GM12864 (cell line): ENCODE data around the gene ERVMER34-1.
A peak's percentile ranks its signal among the peaks of the same experiment; 100 is the strongest.

ENCODE experiments used
- DNase-seq: peaks from one replicate; pipeline ENCODE4 v3.0.0-alpha.2; 2011; ENCODE audit warnings: low read depth
- H3K4me3 ChIP-seq: 2 replicates; pipeline ENCODE4 v1.5.1; 2011; ENCODE audit warnings: mild to moderate bottlenecking, low read depth, low read length, control low read depth
- CTCF ChIP-seq: IDR thresholded peaks from 2 replicates; pipeline ENCODE4 v1.5.1; 2011; ENCODE audit warnings: low read depth, mild to moderate bottlenecking, moderate library complexity, low read length, control low read depth, inconsistent platforms; ENCODE audit errors: missing control alignments

The ERVMER34-1 gene

GRCh38 chr4:52714597-52715254, 36.5 kb downstream of the ERVMER34-1 start:
- no peak for TF ChIP-seq CTCF
- DNase-seq: no peak
- peak overlapping the region; percentile 70 for H3K4me3 ChIP-seq

DNA sequence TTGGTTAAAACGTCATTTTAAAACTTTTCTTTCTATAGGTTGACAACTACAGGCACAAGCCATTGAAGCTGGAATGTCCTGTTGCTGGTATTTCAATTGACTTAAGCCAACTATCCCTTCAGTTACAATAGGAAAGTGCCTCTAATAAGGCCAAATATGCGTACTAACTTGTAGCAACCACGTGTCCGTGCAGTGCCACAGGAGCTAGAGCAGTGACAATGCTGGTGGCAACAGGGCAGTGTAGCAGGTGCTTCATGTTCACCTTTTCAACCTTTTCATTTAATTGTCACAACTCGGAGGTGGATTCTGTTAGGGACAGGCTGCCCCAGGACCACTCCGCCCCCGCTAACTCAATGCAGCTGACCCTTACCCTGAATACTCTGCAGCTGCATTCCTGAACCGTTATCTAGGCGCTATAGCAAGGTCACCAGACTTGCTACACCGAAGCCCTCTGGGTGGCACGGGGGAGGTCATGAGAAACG, 37.7 kb downstream of the ERVMER34-1 start:
- DNase-seq: no peak
- TF ChIP-seq CTCF: no peak
- H3K4me3 ChIP-seq: peak overlapping the region; percentile 70

DNA sequence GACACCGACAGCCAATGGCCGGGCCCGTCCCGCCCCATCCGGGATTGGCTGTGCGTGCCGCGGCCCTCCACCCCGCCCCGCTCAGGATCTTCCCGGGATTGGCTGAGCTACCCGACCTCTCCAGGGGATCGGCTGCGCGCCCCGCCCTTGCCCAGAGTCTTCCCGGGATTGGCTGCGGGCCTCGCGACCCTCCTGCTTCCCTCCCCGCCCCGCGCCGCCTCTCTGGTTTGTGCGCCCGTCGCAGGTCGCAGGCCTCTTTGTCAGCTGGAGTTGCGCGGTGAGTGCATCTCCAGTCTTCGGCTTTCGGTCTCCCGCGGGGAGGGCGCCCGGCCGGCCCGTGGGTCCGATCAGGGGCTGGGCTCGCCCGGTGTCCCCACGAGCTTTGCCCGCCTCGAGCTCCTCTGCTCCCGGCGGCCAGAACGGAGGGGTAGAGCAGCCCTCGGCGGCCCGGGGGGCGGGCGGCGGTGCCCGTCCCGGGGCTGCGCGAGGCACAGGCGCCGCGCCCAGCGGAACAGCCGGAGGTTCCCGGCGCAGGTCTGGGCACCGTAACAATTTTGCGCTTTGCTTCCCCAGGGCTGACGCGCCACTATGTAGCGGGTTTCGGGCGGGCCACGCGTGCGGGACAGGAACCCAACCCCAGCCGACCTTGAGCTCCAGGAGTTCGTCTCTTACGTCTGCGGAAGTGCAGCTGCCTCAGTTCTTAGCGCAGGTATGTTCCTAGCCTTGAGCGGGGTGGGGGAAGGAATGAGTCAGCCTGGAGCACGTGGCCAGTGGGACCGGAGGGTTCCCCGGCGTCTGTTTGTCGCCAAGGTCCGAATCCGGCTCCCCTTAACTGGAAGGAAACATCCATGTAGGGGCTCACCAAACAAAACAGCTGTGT, 38.7 kb downstream of the ERVMER34-1 start:
- peak; percentile 89 for DNase-seq
- TF ChIP-seq CTCF: no peak

DNA sequence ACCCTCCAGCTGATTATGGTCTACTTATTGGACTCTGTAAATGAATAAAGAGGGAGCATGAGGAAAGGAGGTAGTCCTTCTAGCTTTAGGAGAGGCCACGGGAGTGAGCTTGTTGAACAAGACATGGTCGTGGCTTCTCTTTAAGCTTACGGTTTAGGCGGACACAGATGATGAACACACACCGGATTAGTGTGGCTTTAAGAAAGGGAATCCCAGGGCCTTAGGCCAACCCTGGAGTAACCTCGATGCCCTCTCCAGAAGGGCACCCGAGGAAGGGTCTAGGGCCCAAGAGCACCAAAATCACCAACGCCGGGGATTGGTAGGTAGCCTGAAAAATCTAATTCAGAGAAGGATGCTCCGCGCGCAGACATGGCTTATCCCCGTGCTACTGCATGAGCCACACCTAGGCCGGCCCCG, 39.4 kb downstream of the ERVMER34-1 start:
- no peak for TF ChIP-seq CTCF
- no peak for DNase-seq
- peak overlapping the region; percentile 70 for H3K4me3 ChIP-seq

More for the DNA sequence above, 38.7 kb downstream of the ERVMER34-1 start:
- H3K4me3 ChIP-seq: peak overlapping the region; percentile 70

GRCh38 chr4:52711272-52711671, 40.0 kb downstream of the ERVMER34-1 start:
- no peak for DNase-seq
- TF ChIP-seq CTCF: no peak

DNA sequence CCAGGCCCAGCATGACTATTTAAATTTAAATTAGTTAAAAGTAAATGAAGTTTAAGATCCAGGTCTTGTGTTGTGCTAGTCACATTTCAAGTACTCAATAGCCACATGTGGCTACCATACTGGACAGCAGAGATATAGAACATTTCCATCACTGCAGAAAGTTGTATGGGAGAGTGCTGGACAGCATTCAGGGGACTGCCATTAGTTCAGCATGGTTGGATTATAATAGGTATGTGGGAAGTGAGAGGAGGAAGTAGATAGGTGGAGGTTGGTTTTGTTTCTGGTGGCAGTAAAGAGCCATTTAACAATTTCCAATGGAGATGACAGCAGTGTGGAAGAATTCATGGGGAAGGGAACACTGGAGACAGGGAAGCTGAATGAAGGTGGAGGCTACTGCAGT, 42.1 kb downstream of the ERVMER34-1 start:
- DNase-seq: no peak
- H3K4me3 ChIP-seq: no peak overlapping the region
- TF ChIP-seq CTCF: no peak

More at GRCh38 chr4:52711272-52711671, 40.0 kb downstream of the ERVMER34-1 start:
- H3K4me3 ChIP-seq: peak overlapping the region; percentile 70; the same call in 1 of the 2 replicates
